Neural cell (in vitro differentiated cells): ENCODE results near the gene NHSL2. TPM values are rescaled to one million over a fixed set of nuclear protein-coding genes. Genes with fewer than 3 reads are reported as not detected.

ENCODE experiments used
- H2AFZ ChIP-seq: fragments of 200-600, 300-800 bp; sonication (generic), shearing (Covaris generic); 2 replicates; pipeline ENCODE4 v1.6.0; 2014; ENCODE audit warnings: low read depth, mild to moderate bottlenecking, antibody characterized with exemption, low read length, moderate library complexity
- H3F3A ChIP-seq: fragments of 200-600 bp; shearing (Covaris generic); 2 replicates; pipeline ENCODE4 v1.6.1; 2016; ENCODE audit warnings: mild to moderate bottlenecking, moderate library complexity, mixed read lengths, antibody characterized with exemption, low read length; ENCODE audit not compliant: insufficient read depth, poor library complexity, severe bottlenecking
- H3K27ac ChIP-seq: fragments of 200-600, 300-800 bp; sonication (generic), shearing (Covaris generic); 2 replicates; pipeline ENCODE4 v1.5.1; 2014; ENCODE audit warnings: mild to moderate bottlenecking, low read length, moderate library complexity
- H3K27me3 ChIP-seq: fragments of 300-800, 200-600 bp; sonication (generic), shearing (Covaris generic); 2 replicates; pipeline ENCODE4 v1.6.0; 2014; ENCODE audit warnings: mild to moderate bottlenecking, low read depth, low read length, moderate library complexity; ENCODE audit not compliant: insufficient read depth
- H3K36me3 ChIP-seq: fragments of 300-800, 200-600 bp; sonication (generic), shearing (Covaris generic); 2 replicates; pipeline ENCODE4 v1.5.1; 2014; ENCODE audit warnings: mild to moderate bottlenecking, antibody characterized with exemption, low read length, moderate library complexity; ENCODE audit not compliant: insufficient read depth
- H3K4me2 ChIP-seq: fragments of 300-800, 200-600 bp; sonication (generic), shearing (Covaris generic); 2 replicates; pipeline ENCODE4 v1.6.0; 2014; ENCODE audit warnings: mild to moderate bottlenecking, low read length
- H3K4me3 ChIP-seq: fragments of 300-800, 200-600 bp; sonication (generic), shearing (Covaris generic); 2 replicates; pipeline ENCODE4 v1.5.1; 2014; ENCODE audit warnings: mild to moderate bottlenecking, low read length, moderate library complexity
- H3K79me2 ChIP-seq: fragments of 200-600 bp; shearing (Covaris generic); replicated peaks from 2 replicates; pipeline ENCODE4 v1.6.0; 2014; ENCODE audit warnings: mild to moderate bottlenecking, low read length, moderate library complexity; ENCODE audit not compliant: insufficient read depth
- H3K9ac ChIP-seq: fragments of 300-800, 200-600 bp; sonication (generic), shearing (Covaris generic); 2 replicates; pipeline ENCODE4 v1.6.1; 2016; ENCODE audit warnings: mild to moderate bottlenecking, low read length, mixed read lengths
- H3K9me2 ChIP-seq: fragments of 200-600 bp; shearing (Covaris generic); 2 replicates; pipeline ENCODE4 v1.6.1; 2016; ENCODE audit warnings: mild to moderate bottlenecking, low read length, mixed read lengths; ENCODE audit not compliant: insufficient read depth
- H3K9me3 ChIP-seq: fragments of 200-600, 300-800 bp; sonication (generic), shearing (Covaris generic); 2 replicates; pipeline ENCODE4 v1.6.1; 2016; ENCODE audit warnings: mild to moderate bottlenecking, mixed run types, low read length, moderate library complexity, mixed read lengths
- H4K20me1 ChIP-seq: fragments of 200-600 bp; shearing (Covaris generic); 2 replicates; pipeline ENCODE4 v1.6.1; 2016; ENCODE audit warnings: mild to moderate bottlenecking, mixed run types; ENCODE audit not compliant: insufficient read depth
- EP300 ChIP-seq: fragments of 450-650 bp; conservative IDR thresholded peaks from 2 replicates; pipeline ENCODE4 v1.6.1; 2014; ENCODE audit warnings: antibody characterized with exemption, mild to moderate bottlenecking, moderate library complexity; ENCODE audit not compliant: poor library complexity, severe bottlenecking
- EZH2 ChIP-seq: fragments of 200-600, 300-800 bp; shearing (Covaris generic), sonication (generic); IDR thresholded peaks from 2 replicates; pipeline ENCODE4 v1.6.1; 2014; ENCODE audit warnings: antibody characterized with exemption, low read length, borderline replicate concordance, mild to moderate bottlenecking; ENCODE audit not compliant: insufficient read depth, poor library complexity, severe bottlenecking
- MXI1 ChIP-seq: fragments of 450-650 bp; conservative IDR thresholded peaks from 2 replicates; pipeline ENCODE4 v1.6.1; 2014; ENCODE audit warnings: antibody characterized with exemption, mild to moderate bottlenecking; ENCODE audit not compliant: poor library complexity, severe bottlenecking
- POLR2AphosphoS5 ChIP-seq: IDR thresholded peaks from 2 replicates; pipeline ENCODE4 v1.6.1; 2012
- RAD21 ChIP-seq: fragments of 450-650 bp; conservative IDR thresholded peaks from 2 replicates; pipeline ENCODE4 v1.6.1; 2014; ENCODE audit warnings: antibody characterized with exemption, mild to moderate bottlenecking, moderate library complexity
- SMC3 ChIP-seq: fragments of 450-650 bp; conservative IDR thresholded peaks from 2 replicates; pipeline ENCODE4 v1.6.1; 2014; ENCODE audit warnings: antibody characterized with exemption, mild to moderate bottlenecking, moderate library complexity; ENCODE audit not compliant: poor library complexity
- TAF1 ChIP-seq: IDR thresholded peaks from 2 replicates; pipeline ENCODE4 v1.6.1; 2012; ENCODE audit warnings: low read depth
- polyA plus RNA-seq: library from polyadenylated mRNA; depleted of rRNA; stranded (reverse); fragments of >200 nt; gene quantifications from 2 replicates; pipeline ENCODE4 v1.2.3, GENCODE V29; 2014
- TF ChIP-seq, protein P1 (sequence below): IDR thresholded peaks from 2 replicates; pipeline ENCODE4 v1.6.1; 2012; ENCODE audit warnings: borderline replicate concordance
- TF ChIP-seq, protein P2 (sequence below): fragments of 450-650 bp; IDR thresholded peaks from 2 replicates; pipeline ENCODE4 v1.5.1; 2014; ENCODE audit warnings: antibody characterized with exemption, mild to moderate bottlenecking, moderate library complexity; ENCODE audit not compliant: poor library complexity, severe bottlenecking

Gene NHSL2
- polyA plus RNA-seq, 1 donor from 2014 or later: 0.87 TPM

DNA sequence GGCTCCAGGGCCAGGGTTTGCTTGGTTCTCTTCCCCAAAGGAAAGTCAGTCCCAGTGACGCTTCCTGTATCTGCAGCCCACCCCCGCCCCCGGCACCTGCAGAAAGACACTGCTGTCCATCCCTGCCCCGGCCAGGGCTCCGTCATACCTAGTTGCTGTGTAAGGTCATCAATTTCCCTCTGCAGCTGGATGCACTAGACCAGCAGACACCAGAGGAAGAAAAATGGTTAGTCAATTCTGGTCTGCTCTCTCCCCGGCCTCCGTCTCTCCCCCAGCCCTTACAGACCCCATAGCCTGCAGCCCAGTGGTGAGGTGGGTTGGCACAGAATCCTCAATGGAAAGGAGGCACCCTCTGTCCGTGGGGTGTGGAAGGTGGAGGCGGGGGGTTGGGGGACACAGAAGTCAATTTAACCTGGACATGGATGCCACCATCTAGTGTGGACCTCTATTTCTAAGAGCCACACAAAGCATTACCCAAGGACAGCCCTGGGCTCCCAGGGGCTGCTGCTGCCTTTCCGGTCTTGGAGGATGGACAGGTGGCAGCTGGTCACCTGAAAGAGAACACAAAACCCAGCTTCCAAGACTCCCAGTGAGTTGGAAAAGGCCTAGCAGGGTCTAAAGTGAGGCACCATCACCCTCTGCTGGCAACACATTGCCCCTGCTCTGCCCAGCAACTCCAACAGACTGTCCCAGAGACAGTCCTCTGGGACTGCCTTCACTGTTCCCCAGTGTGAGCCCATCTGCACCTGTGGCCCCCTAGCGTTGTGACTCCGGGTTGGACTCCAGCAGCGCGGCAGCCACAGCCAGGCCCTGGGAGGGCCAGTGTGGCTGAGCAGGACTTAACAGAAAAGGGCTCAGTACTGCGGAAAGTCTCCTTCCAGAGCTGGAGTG is 40.2 kb upstream of the NHSL2 start:
- Histone ChIP-seq H3K4me3 (no peak overlapping the region), H4K20me1 (no peaks in the 10 kb centered on the region), H3F3A (no peaks in the 10 kb centered on the region), H3K27ac (no peak overlapping the region), H3K36me3 (no peaks in the 10 kb centered on the region), H3K4me2 (no peak overlapping the region), H2AFZ (no peak overlapping the region), H3K9ac (no peak overlapping the region), H3K9me3 (no peaks in the 10 kb centered on the region), H3K79me2 (no peaks in the 10 kb centered on the region), H3K27me3 (no peaks in the 10 kb centered on the region), H3K9me2 (no peaks in the 10 kb centered on the region)
- TF ChIP-seq POLR2AphosphoS5: no peak
- TF ChIP-seq MXI1: no peak
- TF ChIP-seq, protein P1, sequence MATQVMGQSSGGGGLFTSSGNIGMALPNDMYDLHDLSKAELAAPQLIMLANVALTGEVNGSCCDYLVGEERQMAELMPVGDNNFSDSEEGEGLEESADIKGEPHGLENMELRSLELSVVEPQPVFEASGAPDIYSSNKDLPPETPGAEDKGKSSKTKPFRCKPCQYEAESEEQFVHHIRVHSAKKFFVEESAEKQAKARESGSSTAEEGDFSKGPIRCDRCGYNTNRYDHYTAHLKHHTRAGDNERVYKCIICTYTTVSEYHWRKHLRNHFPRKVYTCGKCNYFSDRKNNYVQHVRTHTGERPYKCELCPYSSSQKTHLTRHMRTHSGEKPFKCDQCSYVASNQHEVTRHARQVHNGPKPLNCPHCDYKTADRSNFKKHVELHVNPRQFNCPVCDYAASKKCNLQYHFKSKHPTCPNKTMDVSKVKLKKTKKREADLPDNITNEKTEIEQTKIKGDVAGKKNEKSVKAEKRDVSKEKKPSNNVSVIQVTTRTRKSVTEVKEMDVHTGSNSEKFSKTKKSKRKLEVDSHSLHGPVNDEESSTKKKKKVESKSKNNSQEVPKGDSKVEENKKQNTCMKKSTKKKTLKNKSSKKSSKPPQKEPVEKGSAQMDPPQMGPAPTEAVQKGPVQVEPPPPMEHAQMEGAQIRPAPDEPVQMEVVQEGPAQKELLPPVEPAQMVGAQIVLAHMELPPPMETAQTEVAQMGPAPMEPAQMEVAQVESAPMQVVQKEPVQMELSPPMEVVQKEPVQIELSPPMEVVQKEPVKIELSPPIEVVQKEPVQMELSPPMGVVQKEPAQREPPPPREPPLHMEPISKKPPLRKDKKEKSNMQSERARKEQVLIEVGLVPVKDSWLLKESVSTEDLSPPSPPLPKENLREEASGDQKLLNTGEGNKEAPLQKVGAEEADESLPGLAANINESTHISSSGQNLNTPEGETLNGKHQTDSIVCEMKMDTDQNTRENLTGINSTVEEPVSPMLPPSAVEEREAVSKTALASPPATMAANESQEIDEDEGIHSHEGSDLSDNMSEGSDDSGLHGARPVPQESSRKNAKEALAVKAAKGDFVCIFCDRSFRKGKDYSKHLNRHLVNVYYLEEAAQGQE: no peak
- no peak for TF ChIP-seq RAD21
- TF ChIP-seq TAF1: no peak
- no peak for TF ChIP-seq EP300
- no peak for TF ChIP-seq SMC3
- TF ChIP-seq, protein P2, sequence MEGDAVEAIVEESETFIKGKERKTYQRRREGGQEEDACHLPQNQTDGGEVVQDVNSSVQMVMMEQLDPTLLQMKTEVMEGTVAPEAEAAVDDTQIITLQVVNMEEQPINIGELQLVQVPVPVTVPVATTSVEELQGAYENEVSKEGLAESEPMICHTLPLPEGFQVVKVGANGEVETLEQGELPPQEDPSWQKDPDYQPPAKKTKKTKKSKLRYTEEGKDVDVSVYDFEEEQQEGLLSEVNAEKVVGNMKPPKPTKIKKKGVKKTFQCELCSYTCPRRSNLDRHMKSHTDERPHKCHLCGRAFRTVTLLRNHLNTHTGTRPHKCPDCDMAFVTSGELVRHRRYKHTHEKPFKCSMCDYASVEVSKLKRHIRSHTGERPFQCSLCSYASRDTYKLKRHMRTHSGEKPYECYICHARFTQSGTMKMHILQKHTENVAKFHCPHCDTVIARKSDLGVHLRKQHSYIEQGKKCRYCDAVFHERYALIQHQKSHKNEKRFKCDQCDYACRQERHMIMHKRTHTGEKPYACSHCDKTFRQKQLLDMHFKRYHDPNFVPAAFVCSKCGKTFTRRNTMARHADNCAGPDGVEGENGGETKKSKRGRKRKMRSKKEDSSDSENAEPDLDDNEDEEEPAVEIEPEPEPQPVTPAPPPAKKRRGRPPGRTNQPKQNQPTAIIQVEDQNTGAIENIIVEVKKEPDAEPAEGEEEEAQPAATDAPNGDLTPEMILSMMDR: no peak

DNA sequence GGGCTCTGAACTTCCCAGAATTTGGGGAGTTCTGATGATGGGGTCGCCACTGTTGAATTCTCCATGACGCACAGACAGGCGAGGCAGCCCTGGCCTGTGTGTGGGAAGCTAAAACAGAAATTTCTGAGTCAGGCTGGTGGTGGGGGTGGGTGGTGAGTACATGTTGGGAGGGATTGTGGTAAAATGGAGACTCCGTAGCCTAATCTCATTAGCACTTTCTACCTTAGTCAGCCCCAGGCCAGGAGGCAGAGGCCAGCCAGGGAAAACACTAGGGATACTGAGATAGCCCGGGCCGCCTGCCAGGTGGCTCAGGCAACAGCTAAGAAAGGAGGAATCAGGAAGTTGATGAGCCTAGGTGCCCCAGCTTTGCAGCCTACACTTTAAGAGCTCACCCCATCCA is 39.3 kb upstream of the NHSL2 start:
- Histone ChIP-seq H3K9me3 (no peaks in the 10 kb centered on the region), H3K9ac (no peak overlapping the region), H3K4me3 (no peak overlapping the region), H3K79me2 (no peaks in the 10 kb centered on the region), H3K27ac (no peak overlapping the region), H3K36me3 (no peaks in the 10 kb centered on the region), H3K27me3 (no peaks in the 10 kb centered on the region), H4K20me1 (no peaks in the 10 kb centered on the region), H3F3A (no peaks in the 10 kb centered on the region), H2AFZ (no peak overlapping the region), H3K4me2 (no peak overlapping the region), H3K9me2 (no peaks in the 10 kb centered on the region)
- TF ChIP-seq EZH2: no peak
- TF ChIP-seq EP300: no peak
- TF ChIP-seq MXI1: no peak
- TF ChIP-seq RAD21: no peak
- TF ChIP-seq, protein P2: no peak
- no peak for TF ChIP-seq SMC3
- TF ChIP-seq, protein P1: no peak
- no peak for TF ChIP-seq TAF1
- TF ChIP-seq POLR2AphosphoS5: no peak
